Fibroblast of lung (primary cell): ENCODE data around the gene ISOC2. TPM values are rescaled to one million over a fixed set of nuclear protein-coding genes. Genes with fewer than 3 reads are reported as not detected.

Experiments
- DNase-seq, 2 donors: peaks; one replicate each; pipeline versions ENCODE4 v3.0.0 to v3.0.0-alpha.2; 2010; ENCODE audit warnings: low read depth in 2 of 2
- H2AFZ ChIP-seq: 2 replicates; pipeline ENCODE4 v1.5.1; 2012; ENCODE audit warnings: low read length, control low read depth, inconsistent platforms
- H3K27ac ChIP-seq: 2 replicates; pipeline ENCODE4 v1.5.1; 2011; ENCODE audit warnings: low read length, control low read depth; ENCODE audit not compliant: insufficient read depth
- H3K27me3 ChIP-seq: 2 replicates; pipeline ENCODE4 v1.5.1; 2011; ENCODE audit warnings: mild to moderate bottlenecking, low read length; ENCODE audit not compliant: control insufficient read depth, insufficient read depth
- H3K36me3 ChIP-seq: 2 replicates; pipeline ENCODE4 v1.5.1; 2011; ENCODE audit warnings: low read length; ENCODE audit not compliant: control insufficient read depth, insufficient read depth
- H3K4me1 ChIP-seq: 2 replicates; pipeline ENCODE4 v1.5.1; 2011; ENCODE audit warnings: low read length; ENCODE audit not compliant: control insufficient read depth, insufficient read depth; ENCODE audit errors: extremely low read depth
- H3K4me2 ChIP-seq: 2 replicates; pipeline ENCODE4 v1.5.1; 2011; ENCODE audit warnings: low read length, control low read depth; ENCODE audit not compliant: insufficient read depth; ENCODE audit errors: extremely low read depth
- H3K4me3 ChIP-seq, 4 experiments: fragments of 200-600 bp in 1 of 4; sonication (generic) in 1 of 4; replicated peaks in 1 of 4; 2 replicates each; pipeline ENCODE4 v1.5.1; 2011 to 2016; ENCODE audit warnings: low read length in 4 of 4, low read depth in 3 of 4, mild to moderate bottlenecking in 3 of 4, control low read depth in 2 of 4, inconsistent platforms in 1 of 4, mixed read lengths in 1 of 4; ENCODE audit not compliant: insufficient read depth in 1 of 4; ENCODE audit errors: control extremely low read depth in 1 of 4
- H3K79me2 ChIP-seq: 2 replicates; pipeline ENCODE4 v1.5.1; 2012; ENCODE audit warnings: mild to moderate bottlenecking, low read length, inconsistent platforms; ENCODE audit not compliant: control insufficient read depth, insufficient read depth
- H3K9ac ChIP-seq: 2 replicates; pipeline ENCODE4 v1.5.1; 2011; ENCODE audit warnings: mild to moderate bottlenecking, low read length, control low read depth; ENCODE audit not compliant: insufficient read depth
- H3K9me3 ChIP-seq: 2 replicates; pipeline ENCODE4 v1.5.1; 2012; ENCODE audit warnings: low read depth, low read length; ENCODE audit not compliant: control insufficient read depth, insufficient read depth
- H4K20me1 ChIP-seq: 2 replicates; pipeline ENCODE4 v1.5.1; 2011; ENCODE audit warnings: low read length; ENCODE audit not compliant: control insufficient read depth, insufficient read depth; ENCODE audit errors: extremely low read depth
- EZH2 ChIP-seq: IDR thresholded peaks from 2 replicates; pipeline ENCODE4 v1.5.1; 2012; ENCODE audit warnings: low read length, control low read depth, mild to moderate bottlenecking; ENCODE audit errors: missing control alignments
- polyA plus RNA-seq, 2 donors: library from polyadenylated mRNA; depleted of rRNA in 1 of 2; stranded (reverse) in 1 of 2; unstranded in 1 of 2; fragments of >200 nt; gene quantifications; 2 replicates each; pipeline ENCODE4 v1.2.1, GENCODE V29; 2011 to 2012; ENCODE audit warnings: missing spikeins in 1 of 2
- total RNA-seq: library from RNA; depleted of rRNA; stranded (reverse); fragments of >200 nt; gene quantifications from 2 replicates; pipeline ENCODE4 v1.2.1, GENCODE V29; 2014
- TF ChIP-seq, protein P1 (sequence below), 2 donors: IDR thresholded peaks in 1 of 2; conservative IDR thresholded peaks in 1 of 2; 1 replicate in 1 of 2; 2 replicates in 1 of 2; pipeline ENCODE4 v1.5.1; 2011 to 2012; ENCODE audit warnings: low read length in 2 of 2, control low read depth in 1 of 2, inconsistent platforms in 1 of 2, low read depth in 1 of 2, mild to moderate bottlenecking in 1 of 2

Gene ISOC2
- total and polyA plus RNA-seq, 2 donors (not counting 1 experiment from before 2014, with no cell fraction given), result 24.8 to 35.5 TPM

DNA sequence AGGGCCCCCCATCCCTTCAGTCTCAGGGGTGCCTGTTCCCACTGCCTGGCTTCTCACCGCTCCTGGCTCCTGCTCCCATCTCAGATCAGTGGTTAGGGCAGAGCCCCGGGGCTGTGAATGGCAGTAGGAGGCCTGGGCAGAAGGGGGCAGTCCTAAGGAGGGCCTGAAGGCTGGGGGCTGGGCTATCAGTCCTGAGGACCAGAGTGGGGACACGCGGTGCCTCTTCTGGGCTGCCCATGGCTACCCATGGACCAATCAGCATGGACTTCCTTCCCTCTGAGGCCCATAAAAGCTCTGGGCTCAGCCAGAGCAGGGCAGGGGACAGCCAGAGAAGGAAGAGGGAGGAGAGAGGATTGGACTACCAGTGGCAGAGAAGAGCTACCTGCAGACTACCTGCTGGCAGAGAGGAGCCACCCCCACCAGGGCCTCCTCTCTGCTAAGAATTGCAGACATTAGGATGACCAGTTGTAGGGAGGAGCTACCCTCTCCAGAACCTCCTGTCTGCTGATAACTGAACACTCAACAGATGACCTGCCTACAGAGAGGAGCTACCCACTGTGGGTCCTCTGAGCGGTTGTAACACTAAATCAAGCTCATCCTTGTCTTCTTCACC lies 41.7 kb downstream of the ISOC2 start:
- no peak for TF ChIP-seq EZH2
- TF ChIP-seq, protein P1, sequence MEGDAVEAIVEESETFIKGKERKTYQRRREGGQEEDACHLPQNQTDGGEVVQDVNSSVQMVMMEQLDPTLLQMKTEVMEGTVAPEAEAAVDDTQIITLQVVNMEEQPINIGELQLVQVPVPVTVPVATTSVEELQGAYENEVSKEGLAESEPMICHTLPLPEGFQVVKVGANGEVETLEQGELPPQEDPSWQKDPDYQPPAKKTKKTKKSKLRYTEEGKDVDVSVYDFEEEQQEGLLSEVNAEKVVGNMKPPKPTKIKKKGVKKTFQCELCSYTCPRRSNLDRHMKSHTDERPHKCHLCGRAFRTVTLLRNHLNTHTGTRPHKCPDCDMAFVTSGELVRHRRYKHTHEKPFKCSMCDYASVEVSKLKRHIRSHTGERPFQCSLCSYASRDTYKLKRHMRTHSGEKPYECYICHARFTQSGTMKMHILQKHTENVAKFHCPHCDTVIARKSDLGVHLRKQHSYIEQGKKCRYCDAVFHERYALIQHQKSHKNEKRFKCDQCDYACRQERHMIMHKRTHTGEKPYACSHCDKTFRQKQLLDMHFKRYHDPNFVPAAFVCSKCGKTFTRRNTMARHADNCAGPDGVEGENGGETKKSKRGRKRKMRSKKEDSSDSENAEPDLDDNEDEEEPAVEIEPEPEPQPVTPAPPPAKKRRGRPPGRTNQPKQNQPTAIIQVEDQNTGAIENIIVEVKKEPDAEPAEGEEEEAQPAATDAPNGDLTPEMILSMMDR (conservative IDR thresholded peaks at IDR 0.05 in 1 of 2, IDR thresholded peaks at IDR 0.05 in 1 of 2; ENCODE audit: low read depth in 1 of 2, low read length in 2 of 2), result no peak
- Histone ChIP-seq H3K4me3 (no peak overlapping the region), H4K20me1 (no peaks in the 10 kb centered on the region), H3K4me2 (no peak overlapping the region), H3K36me3 (no peaks in the 10 kb centered on the region), H2AFZ (no peak overlapping the region), H3K9me3 (no peaks in the 10 kb centered on the region), H3K27me3 (peaks cover 3% of the 10 kb centered on the region), H3K9ac (no peak overlapping the region), H3K79me2 (no peaks in the 10 kb centered on the region), H3K4me1 (no peaks in the 10 kb centered on the region), H3K27ac (no peak overlapping the region)
- DNase-seq, result no peak

DNA sequence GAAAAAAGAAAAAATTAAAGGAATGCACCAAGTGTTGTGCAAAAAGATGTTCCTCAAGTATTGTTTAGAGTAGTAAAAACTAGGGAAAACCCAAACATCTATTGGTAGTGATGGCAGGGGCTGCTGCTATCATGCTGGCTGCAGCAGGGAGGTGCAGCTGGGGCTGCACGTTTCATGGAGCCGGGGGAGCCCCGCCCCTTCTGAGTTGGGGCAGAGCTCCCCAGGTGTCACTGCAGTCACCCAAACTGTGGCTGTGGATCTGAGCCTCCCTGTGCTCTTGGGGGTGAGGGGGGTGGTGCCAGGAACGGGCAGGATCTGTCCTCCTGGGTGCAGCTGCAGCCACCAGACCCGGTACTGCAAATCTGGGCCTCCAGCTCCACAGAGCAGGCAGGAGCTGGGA lies 42.3 kb downstream of the ISOC2 start:
- Histone ChIP-seq H3K36me3 (no peaks in the 10 kb centered on the region), H3K9ac (no peak overlapping the region), H3K9me3 (no peaks in the 10 kb centered on the region), H3K4me3 (no peak overlapping the region), H3K4me2 (no peak overlapping the region), H3K27ac (no peak overlapping the region), H4K20me1 (no peaks in the 10 kb centered on the region), H3K27me3 (no peaks in the 10 kb centered on the region), H3K4me1 (no peaks in the 10 kb centered on the region), H3K79me2 (no peaks in the 10 kb centered on the region), H2AFZ (no peak overlapping the region)
- no peak for TF ChIP-seq EZH2
- TF ChIP-seq, protein P1 (conservative IDR thresholded peaks at IDR 0.05 in 1 of 2, IDR thresholded peaks at IDR 0.05 in 1 of 2; ENCODE audit: low read depth in 1 of 2, low read length in 2 of 2), result no peak
- no peak for DNase-seq

DNA sequence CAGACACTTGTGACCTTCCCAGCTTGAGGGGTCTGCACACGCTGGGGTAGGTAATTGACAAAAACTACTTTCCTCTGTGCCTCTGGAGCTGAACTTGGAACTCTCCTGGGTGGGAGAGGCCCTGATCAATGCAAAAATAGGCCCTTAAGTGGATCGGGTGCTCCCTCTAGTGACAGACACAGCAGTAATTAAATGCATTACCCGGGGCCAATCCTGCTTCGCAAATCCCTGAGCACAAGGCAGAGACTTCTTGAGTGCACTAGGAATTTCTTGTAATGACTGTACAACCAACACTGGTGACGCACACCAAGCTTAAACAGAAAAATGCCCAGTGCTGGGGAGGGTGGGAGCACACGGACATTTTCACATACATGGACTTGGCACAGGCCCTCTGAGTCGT lies 43.3 kb downstream of the ISOC2 start:
- H3K4me3 ChIP-seq, result no peak overlapping the region
- no peaks in the 10 kb centered on the region for H3K36me3 ChIP-seq
- no peak overlapping the region for H2AFZ ChIP-seq
- no peak overlapping the region for H3K27ac ChIP-seq
- TF ChIP-seq, protein P1 (conservative IDR thresholded peaks at IDR 0.05 in 1 of 2, IDR thresholded peaks at IDR 0.05 in 1 of 2; ENCODE audit: low read depth in 1 of 2, low read length in 2 of 2), result peak; percentile 75 to 77
- TF ChIP-seq EZH2, result no peak
- H3K79me2 ChIP-seq, result no peaks in the 10 kb centered on the region
- H3K4me2 ChIP-seq, result no peak overlapping the region
- H4K20me1 ChIP-seq, result no peaks in the 10 kb centered on the region
- H3K4me1 ChIP-seq, result no peaks in the 10 kb centered on the region
- H3K9me3 ChIP-seq, result no peaks in the 10 kb centered on the region
- H3K9ac ChIP-seq, result no peak overlapping the region
- H3K27me3 ChIP-seq, result no peaks in the 10 kb centered on the region
- DNase-seq, result peak; percentile 83 to 86
